ENCODE data around the gene PLCH2. TPM values are rescaled to one million over a fixed set of nuclear protein-coding genes. Genes with fewer than 3 reads are reported as not detected.

The PLCH2 gene
- total and polyA plus RNA-seq, 9 of the 15 experiments (the other 6 are each of a cell fraction or from before 2014, with no cell fraction given): 0.16 TPM; not detected in 8

DNA sequence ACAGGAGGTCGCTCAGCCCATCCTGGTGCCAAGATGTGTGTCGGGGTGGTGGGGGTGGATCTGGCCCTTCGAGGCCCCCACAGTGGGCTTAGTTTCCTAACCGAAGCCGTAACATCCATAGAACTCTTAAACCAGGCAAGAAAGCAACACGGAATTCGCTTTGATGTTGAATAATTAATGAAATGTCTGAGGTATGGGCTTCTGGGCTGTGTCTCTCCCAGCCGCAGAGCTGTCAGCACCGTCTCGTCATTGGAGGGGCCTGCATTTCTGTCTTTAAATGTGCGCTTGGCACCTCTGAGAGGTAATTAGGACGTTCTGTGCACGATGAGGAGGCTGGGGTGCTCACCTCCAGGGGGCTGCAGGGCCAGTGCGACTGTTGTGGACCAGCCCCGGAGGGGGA, 13.3 kb upstream of the PLCH2 start:
- DNase-seq (ENCODE audit: extremely low read depth in 1 of 4, low spot score in 3 of 4) (no peak), ATAC-seq (no peak), FAIRE-seq (no peak)
- intact Hi-C loops (cut with micrococcal nuclease) (no loop called here), in situ Hi-C loops (cut with MboI) (no loop called here)
- H3K27me3 ChIP-seq (ENCODE audit: control insufficient read depth in 2 of 2, insufficient read depth in 2 of 2, low read length in 2 of 2): peaks cover 5 to 62% of the 10 kb centered on the region in 2 experiments; a peak in 3 of 5 replicates
- no peak overlapping the region for H3K4me2 ChIP-seq (ENCODE audit: insufficient read depth, low read length)
- H3K9ac ChIP-seq (ENCODE audit: insufficient read depth in 1 of 2, low read depth in 2 of 2, low read length in 2 of 2): peak overlapping the region in 1 of 2 experiments; percentile 11; a peak in 1 of 4 replicates
- no peaks in the 10 kb centered on the region for H3K9me1 ChIP-seq (ENCODE audit: control insufficient read depth, insufficient read depth, low read length)
- no peak overlapping the region for H3K27ac ChIP-seq (ENCODE audit: extremely low read depth, low read depth, low read length)
- H3K4me1 ChIP-seq (replicated peaks in 1 of 2; ENCODE audit: control insufficient read depth in 2 of 2, insufficient read depth in 2 of 2, low read length in 2 of 2): peaks cover 0 to 50% of the 10 kb centered on the region in 2 experiments; a peak in 2 of 5 replicates
- ChIA-PET POLR2A (no interaction called here), CTCF (ENCODE audit: low intra/inter-chr PET ratio) (no interaction called here)
- H3K79me2 ChIP-seq (ENCODE audit: control insufficient read depth, insufficient read depth, low read length): no peaks in the 10 kb centered on the region
- WGBS (ENCODE audit: insufficient coverage, low coverage, missing lambda C conversion rate): 1% methylated on average over 15 of the region's 15 CpGs
- no peak overlapping the region for H3K4me3 ChIP-seq
- TF ChIP-seq ZNF140 (CRISPR knock-in tag; IDR thresholded peaks at IDR 0.05) (no peak), ARNT (IDR thresholded peaks at IDR 0.05) (no peak), RFX7 (CRISPR knock-in tag; IDR thresholded peaks at IDR 0.05) (no peak), JUN (IDR thresholded peaks at IDR 0.05; ENCODE audit: borderline replicate concordance, low read depth, low read length) (no peak), JUN (CRISPR knock-in tag; IDR thresholded peaks at IDR 0.05; ENCODE audit: borderline replicate concordance) (no peak), SAFB2 (IDR thresholded peaks at IDR 0.05; ENCODE audit: borderline replicate concordance, low read depth, low read length, severe bottlenecking) (no peak), SLC30A9 (CRISPR knock-in tag; IDR thresholded peaks at IDR 0.05) (no peak), ZNF79 (CRISPR knock-in tag; IDR thresholded peaks at IDR 0.05; ENCODE audit: low read depth) (no peak), CBX3 (IDR thresholded peaks at IDR 0.05; ENCODE audit: borderline replicate concordance in 1 of 2, low read length in 2 of 2) (no peak), ZNF263 (CRISPR knock-in tag; IDR thresholded peaks at IDR 0.05; ENCODE audit: borderline replicate concordance) (no peak), YBX1 (IDR thresholded peaks at IDR 0.05) (no peak), TAF1 (IDR thresholded peaks at IDR 0.05; ENCODE audit: control insufficient read depth, extremely low read depth, insufficient read depth, low read length, severe bottlenecking) (no peak), ETS2 (tag; IDR thresholded peaks at IDR 0.05; ENCODE audit: borderline replicate concordance, poor library complexity, severe bottlenecking) (no peak), KLF16 (IDR thresholded peaks at IDR 0.05) (no peak), ZC3H8 (IDR thresholded peaks at IDR 0.05) (no peak), TRIM24 (IDR thresholded peaks at IDR 0.05) (no peak), BACH1 (tag; IDR thresholded peaks at IDR 0.05) (no peak), ELF2 (CRISPR knock-in tag; IDR thresholded peaks at IDR 0.05) (no peak)
- no peaks in the 10 kb centered on the region for H3K9me3 ChIP-seq (replicated peaks; ENCODE audit: control insufficient read depth, insufficient read depth, low read depth, low read length)
- no TSS peak for BruUV-seq (replicated peaks)
- H3K36me3 ChIP-seq (ENCODE audit: control insufficient read depth, insufficient read depth, low read length): no peaks in the 10 kb centered on the region
- peaks cover 25% of the 10 kb centered on the region for H4K20me1 ChIP-seq (replicated peaks; ENCODE audit: control insufficient read depth, insufficient read depth, low read length)
- no peak overlapping the region for H2AFZ ChIP-seq (ENCODE audit: low read depth, low read length)
